ENCODE measurements around the gene TTLL10. TPM values are rescaled to one million over a fixed set of nuclear protein-coding genes. Genes with fewer than 3 reads are reported as not detected.

Gene TTLL10
- total and polyA plus RNA-seq, 2 of the 8 experiments (the other 6 are each of a cell fraction or from before 2014, with no cell fraction given), result 1.1 to 1.7 TPM

DNA sequence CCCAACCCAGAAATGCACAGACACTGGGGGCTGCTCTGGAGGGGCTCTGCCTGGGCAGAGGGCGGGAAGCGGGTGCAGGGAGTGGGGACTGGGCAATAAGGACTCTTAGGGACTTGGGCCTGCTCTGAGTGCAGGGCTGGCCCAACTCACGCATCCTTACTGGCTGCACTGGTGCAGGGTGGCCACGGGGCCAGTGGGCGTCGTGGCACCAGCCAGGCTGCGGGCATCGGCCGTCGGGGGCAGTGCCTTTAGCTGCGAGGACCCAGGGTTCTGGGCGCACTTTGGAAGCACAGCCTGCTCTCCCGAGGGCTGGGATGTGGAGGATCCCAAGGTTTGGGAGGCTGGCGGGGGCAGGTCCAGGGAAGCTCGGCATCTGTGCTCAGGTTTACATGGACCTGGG is 27.1 kb upstream of the TTLL10 start:
- TF ChIP-seq RAD21 (IDR thresholded peaks at IDR 0.05 in 1 of 2, conservative IDR thresholded peaks at IDR 0.05 in 1 of 2; ENCODE audit: low read depth in 2 of 2, low read length in 2 of 2), result no peak
- TF ChIP-seq, protein P1, sequence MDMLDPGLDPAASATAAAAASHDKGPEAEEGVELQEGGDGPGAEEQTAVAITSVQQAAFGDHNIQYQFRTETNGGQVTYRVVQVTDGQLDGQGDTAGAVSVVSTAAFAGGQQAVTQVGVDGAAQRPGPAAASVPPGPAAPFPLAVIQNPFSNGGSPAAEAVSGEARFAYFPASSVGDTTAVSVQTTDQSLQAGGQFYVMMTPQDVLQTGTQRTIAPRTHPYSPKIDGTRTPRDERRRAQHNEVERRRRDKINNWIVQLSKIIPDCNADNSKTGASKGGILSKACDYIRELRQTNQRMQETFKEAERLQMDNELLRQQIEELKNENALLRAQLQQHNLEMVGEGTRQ (IDR thresholded peaks at IDR 0.05; ENCODE audit: low read length), result no peak
- TF ChIP-seq, protein P2, sequence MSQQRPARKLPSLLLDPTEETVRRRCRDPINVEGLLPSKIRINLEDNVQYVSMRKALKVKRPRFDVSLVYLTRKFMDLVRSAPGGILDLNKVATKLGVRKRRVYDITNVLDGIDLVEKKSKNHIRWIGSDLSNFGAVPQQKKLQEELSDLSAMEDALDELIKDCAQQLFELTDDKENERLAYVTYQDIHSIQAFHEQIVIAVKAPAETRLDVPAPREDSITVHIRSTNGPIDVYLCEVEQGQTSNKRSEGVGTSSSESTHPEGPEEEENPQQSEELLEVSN (IDR thresholded peaks at IDR 0.05), result no peak
- no peak overlapping the region for H2BK5ac ChIP-seq (ENCODE audit: low read depth, low read length)
- DNase-seq (ENCODE audit: low read depth in 1 of 2, low spot score in 2 of 2), result no peak
- no peak overlapping the region for H3K4me3 ChIP-seq (ENCODE audit: extremely low read depth in 1 of 4, insufficient read depth in 2 of 4, low read depth in 3 of 4, low read length in 4 of 4)
- no peaks in the 10 kb centered on the region for H3K36me3 ChIP-seq (ENCODE audit: control insufficient read depth in 2 of 4, insufficient read depth in 4 of 4, low read length in 3 of 4)
- H4K8ac ChIP-seq (ENCODE audit: extremely low read depth, insufficient read depth, low read length), result no peak overlapping the region
- H2AK5ac ChIP-seq (ENCODE audit: low read depth, low read length), result no peak overlapping the region
- H2AFZ ChIP-seq (ENCODE audit: low read length), result no peak overlapping the region
- no peak overlapping the region for H3K23ac ChIP-seq (ENCODE audit: insufficient read length)
- H4K5ac ChIP-seq (ENCODE audit: insufficient read length, low read depth, low read length), result no peak overlapping the region
- no peaks in the 10 kb centered on the region for H3K9me3 ChIP-seq (ENCODE audit: insufficient read depth in 2 of 2, low read depth in 1 of 2, low read length in 1 of 2)
- no peaks in the 10 kb centered on the region; a peak in 2 of 7 replicates for H3K27me3 ChIP-seq (replicated peaks in 1 of 4; ENCODE audit: control insufficient read depth in 3 of 4, extremely low read depth in 1 of 4, insufficient read depth in 3 of 4, low read length in 3 of 4)
- 94% methylated on average over 14 of the region's 15 CpGs; no CpG with 5 or more reads in 1 of the 2 experiments for WGBS, 2 experiments (ENCODE audit: extremely low coverage in 1 of 2, insufficient coverage in 1 of 2, insufficient read length in 1 of 2, insufficient replicate concordance in 2 of 2, low coverage in 1 of 2, low lambda C conversion rate in 2 of 2, missing lambda C conversion rate in 1 of 2)
- H3K4me1 ChIP-seq (replicated peaks in 1 of 4; ENCODE audit: control insufficient read depth in 3 of 4, insufficient read depth in 4 of 4, low read length in 3 of 4), result peaks cover 0 to 8% (median 0%) of the 10 kb centered on the region in 4 experiments; a peak in 3 of 7 replicates
- no peaks in the 10 kb centered on the region for H3K23me2 ChIP-seq (ENCODE audit: low read depth, low read length)
- no peak for FAIRE-seq
- H3K18ac ChIP-seq (ENCODE audit: extremely low read depth, low read length), result no peak overlapping the region
- no peaks in the 10 kb centered on the region for H4K20me1 ChIP-seq (replicated peaks in 1 of 2; ENCODE audit: control insufficient read depth in 1 of 2, insufficient read depth in 2 of 2, low read length in 2 of 2)
- H4K91ac ChIP-seq (replicated peaks; ENCODE audit: insufficient read length, low read length), result no peak overlapping the region
- no peak overlapping the region for H3K4me2 ChIP-seq (ENCODE audit: insufficient read depth in 1 of 2, low read depth in 2 of 2, low read length in 2 of 2)
- H3K4ac ChIP-seq (replicated peaks; ENCODE audit: insufficient read length, low read depth, low read length), result no peak overlapping the region
- H3K79me1 ChIP-seq (ENCODE audit: low read depth, low read length), result no peaks in the 10 kb centered on the region
- no peak overlapping the region for H2BK120ac ChIP-seq (replicated peaks; ENCODE audit: low read depth, low read length)
- no peak overlapping the region for H3K14ac ChIP-seq (ENCODE audit: insufficient read length)
- no peak overlapping the region for H2BK20ac ChIP-seq (ENCODE audit: low read length)
- H3K9ac ChIP-seq (replicated peaks in 1 of 4; ENCODE audit: extremely low read depth in 1 of 4, low read depth in 3 of 4, low read length in 3 of 4), result no peak overlapping the region
- H3K56ac ChIP-seq (replicated peaks; ENCODE audit: insufficient read length, low read depth, low read length), result no peak overlapping the region
- H3K79me2 ChIP-seq (ENCODE audit: control insufficient read depth in 1 of 2, insufficient read depth in 2 of 2, low read length in 2 of 2), result no peaks in the 10 kb centered on the region
- no peak overlapping the region for H2BK12ac ChIP-seq (ENCODE audit: low read depth, low read length)
- CTCF ChIA-PET (ENCODE audit: partially characterized antibody), result interaction anchor here (1.1 to 2.2 kb wide), 2 partner anchors 17 to 24 kb away, joined by 3 to 7 read pairs; no protein-coding TSS in a partner anchor
- H2BK15ac ChIP-seq (ENCODE audit: low read length), result 0 out of 2 replicates have a peak overlapping the region, but pooled peaks have one; percentile 61
- POLR2A ChIA-PET (ENCODE audit: partially characterized antibody), result no interaction called here
- H3K27ac ChIP-seq (ENCODE audit: low read depth, low read length), result no peak overlapping the region

Data from H1 (cell line).